OCI-LY1 (cell line): ENCODE measurements around the gene NCCRP1.

Experiments
- H2AFZ ChIP-seq: fragments of 200-600 bp; sonication (generic), shearing (Covaris generic); 2 replicates; pipeline ENCODE4 v1.6.0; 2014; ENCODE audit warnings: antibody characterized with exemption, mild to moderate bottlenecking, low read length
- H3F3A ChIP-seq: fragments of 200-600 bp; sonication (generic), shearing (Covaris generic); 2 replicates; pipeline ENCODE4 v1.6.0; 2014; ENCODE audit warnings: mild to moderate bottlenecking, antibody characterized with exemption, low read length, moderate library complexity; ENCODE audit not compliant: insufficient read depth
- H3K27ac ChIP-seq: fragments of 200-600 bp; sonication (generic); 2 replicates; pipeline ENCODE4 v1.5.1; 2014; ENCODE audit warnings: low read length, mixed run types, mild to moderate bottlenecking, low read depth; ENCODE audit not compliant: poor library complexity, severe bottlenecking
- H3K27me3 ChIP-seq: fragments of 200-600 bp; sonication (generic); 2 replicates; pipeline ENCODE4 v1.6.0; 2014; ENCODE audit warnings: antibody characterized with exemption, mild to moderate bottlenecking, low read length, moderate library complexity; ENCODE audit not compliant: insufficient read depth
- H3K36me3 ChIP-seq: fragments of 200-600 bp; sonication (generic); 2 replicates; pipeline ENCODE4 v1.6.1; 2014; ENCODE audit warnings: mild to moderate bottlenecking, antibody characterized with exemption, low read length, moderate library complexity, mixed read lengths; ENCODE audit not compliant: insufficient read depth
- H3K4me1 ChIP-seq: fragments of 200-600 bp; sonication (generic); 2 replicates; pipeline ENCODE4 v1.5.1; 2014; ENCODE audit warnings: mild to moderate bottlenecking, low read length, moderate library complexity; ENCODE audit not compliant: insufficient read depth, severe bottlenecking
- H3K4me2 ChIP-seq: fragments of 200-600 bp; sonication (generic), shearing (Covaris generic); 2 replicates; pipeline ENCODE4 v1.6.1; 2014; ENCODE audit warnings: low read length
- H3K4me3 ChIP-seq: fragments of 200-600 bp; sonication (generic); 2 replicates; pipeline ENCODE4 v1.5.1; 2014; ENCODE audit warnings: low read length, low read depth, mild to moderate bottlenecking, mixed read lengths; ENCODE audit not compliant: poor library complexity, severe bottlenecking
- H3K79me2 ChIP-seq: fragments of 200-600 bp; shearing (Covaris generic); 2 replicates; pipeline ENCODE4 v1.6.1; 2016; ENCODE audit warnings: mixed run types, low read length, mixed read lengths; ENCODE audit not compliant: insufficient read depth
- H3K9ac ChIP-seq: fragments of 200-600 bp; sonication (generic), shearing (Covaris generic); 2 replicates; pipeline ENCODE4 v1.6.1; 2014; ENCODE audit warnings: mild to moderate bottlenecking, low read length, mixed read lengths
- H3K9me2 ChIP-seq: fragments of 200-600 bp; sonication (generic), shearing (Covaris generic); 2 replicates; pipeline ENCODE4 v1.6.1; 2014; ENCODE audit warnings: low read depth, mild to moderate bottlenecking, low read length, mixed read lengths
- H3K9me3 ChIP-seq: fragments of 200-600 bp; shearing (Covaris generic); 2 replicates; pipeline ENCODE4 v1.6.1; 2014; ENCODE audit warnings: low read length, mixed read lengths
- H4K20me1 ChIP-seq: fragments of 200-600 bp; sonication (generic), shearing (Covaris generic); 2 replicates; pipeline ENCODE4 v1.6.0; 2016; ENCODE audit warnings: mild to moderate bottlenecking, low read length; ENCODE audit not compliant: insufficient read depth
- CTCF ChIP-seq: fragments of 200-600 bp; sonication (generic), shearing (Covaris generic); IDR thresholded peaks from 2 replicates; pipeline ENCODE4 v1.5.1; 2017; ENCODE audit warnings: mild to moderate bottlenecking, antibody characterized with exemption, low read length, moderate library complexity, mixed read lengths
- EZH2 ChIP-seq: fragments of 200-600 bp; sonication (generic), shearing (Covaris generic); IDR thresholded peaks from 2 replicates; pipeline ENCODE4 v1.8.0; 2017; ENCODE audit warnings: borderline replicate concordance, mixed run types, mild to moderate bottlenecking, antibody characterized with exemption, low read length, moderate library complexity, mixed read lengths

NCCRP1 gene

GRCh38 chr19:39190768-39191167, 6.0 kb upstream of the NCCRP1 start:
- H3K79me2 ChIP-seq, result no peaks in the 10 kb centered on the region
- H3F3A ChIP-seq, result no peaks in the 10 kb centered on the region
- no peak overlapping the region for H3K4me2 ChIP-seq
- no peaks in the 10 kb centered on the region for H3K9me2 ChIP-seq
- no peak overlapping the region for H3K4me3 ChIP-seq
- H2AFZ ChIP-seq, result no peak overlapping the region
- H4K20me1 ChIP-seq, result no peaks in the 10 kb centered on the region
- H3K9ac ChIP-seq, result no peak overlapping the region
- no peak for TF ChIP-seq CTCF
- no peak for TF ChIP-seq EZH2
- no peak overlapping the region for H3K27ac ChIP-seq
- no peaks in the 10 kb centered on the region for H3K9me3 ChIP-seq
- no peaks in the 10 kb centered on the region for H3K4me1 ChIP-seq
- H3K27me3 ChIP-seq, result no peaks in the 10 kb centered on the region
- H3K36me3 ChIP-seq, result no peaks in the 10 kb centered on the region

- Histone ChIP-seq H3K27me3 (no peaks in the 10 kb centered on the region), H3K36me3 (no peaks in the 10 kb centered on the region), H3K9ac (no peak overlapping the region), H3F3A (no peaks in the 10 kb centered on the region), H3K4me2 (no peak overlapping the region), H3K27ac (no peak overlapping the region), H3K4me3 (no peak overlapping the region), H3K79me2 (no peaks in the 10 kb centered on the region), H3K9me3 (no peaks in the 10 kb centered on the region), H4K20me1 (no peaks in the 10 kb centered on the region), H3K4me1 (no peaks in the 10 kb centered on the region), H2AFZ (no peak overlapping the region), H3K9me2 (no peaks in the 10 kb centered on the region)
- no peak for TF ChIP-seq EZH2
- TF ChIP-seq CTCF, result no peak
These were observed 3.9 kb upstream of the NCCRP1 start for GRCh38 chr19:39192846-39193245.

- Histone ChIP-seq H3K9ac (no peak overlapping the region), H3K27me3 (no peaks in the 10 kb centered on the region), H3K36me3 (no peaks in the 10 kb centered on the region), H3K9me2 (no peaks in the 10 kb centered on the region), H3K4me1 (no peaks in the 10 kb centered on the region), H3F3A (no peaks in the 10 kb centered on the region), H3K4me2 (no peak overlapping the region), H3K79me2 (no peaks in the 10 kb centered on the region), H2AFZ (no peak overlapping the region), H3K9me3 (no peaks in the 10 kb centered on the region), H4K20me1 (no peaks in the 10 kb centered on the region), H3K27ac (no peak overlapping the region), H3K4me3 (no peak overlapping the region)
- TF ChIP-seq EZH2 (no peak), CTCF (no peak)
These were observed 3.0 kb upstream of the NCCRP1 start for GRCh38 chr19:39193803-39194202.
